ENCODE data around the gene MEF2A.

MEF2A gene

DNA sequence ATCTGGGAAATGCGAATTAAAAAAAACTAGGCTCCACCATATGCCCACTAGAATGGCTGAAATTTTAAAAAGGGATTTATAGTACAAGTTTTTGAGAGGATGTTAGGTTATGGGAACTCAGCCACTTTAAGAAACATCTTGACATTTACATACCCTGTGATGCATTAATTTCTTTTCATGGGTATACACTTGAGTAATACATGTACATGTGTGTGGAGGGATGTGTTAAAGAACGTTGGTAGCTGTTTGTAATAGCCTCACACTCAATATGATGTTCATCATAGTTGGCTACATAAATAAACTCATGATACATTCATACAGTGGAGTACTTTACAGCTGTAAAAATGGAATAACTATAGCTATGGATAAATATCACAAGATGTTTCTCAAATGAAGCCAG is 40.9 kb downstream of the MEF2A start:
- DNase-seq = no peak

DNA sequence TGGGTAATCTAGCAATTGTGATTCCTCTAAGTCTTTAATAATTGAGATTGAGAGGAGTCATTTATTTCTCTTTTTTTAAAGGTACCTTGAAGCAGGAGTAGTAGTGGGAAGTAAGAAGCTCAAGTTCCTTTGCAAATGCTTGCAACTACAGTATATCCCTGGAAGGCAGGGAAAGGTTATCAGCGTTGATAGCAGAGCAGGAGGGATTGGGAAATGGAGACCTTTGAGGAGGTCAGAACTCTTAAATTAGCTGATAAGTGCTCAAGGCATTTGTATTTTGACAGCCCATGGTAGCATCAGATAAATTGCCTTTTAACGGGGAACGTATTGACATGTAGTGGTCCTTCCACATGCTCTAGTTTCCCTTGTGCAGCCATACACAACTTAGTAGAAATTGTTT is 47.7 kb downstream of the MEF2A start:
- DNase-seq = no peak

DNA sequence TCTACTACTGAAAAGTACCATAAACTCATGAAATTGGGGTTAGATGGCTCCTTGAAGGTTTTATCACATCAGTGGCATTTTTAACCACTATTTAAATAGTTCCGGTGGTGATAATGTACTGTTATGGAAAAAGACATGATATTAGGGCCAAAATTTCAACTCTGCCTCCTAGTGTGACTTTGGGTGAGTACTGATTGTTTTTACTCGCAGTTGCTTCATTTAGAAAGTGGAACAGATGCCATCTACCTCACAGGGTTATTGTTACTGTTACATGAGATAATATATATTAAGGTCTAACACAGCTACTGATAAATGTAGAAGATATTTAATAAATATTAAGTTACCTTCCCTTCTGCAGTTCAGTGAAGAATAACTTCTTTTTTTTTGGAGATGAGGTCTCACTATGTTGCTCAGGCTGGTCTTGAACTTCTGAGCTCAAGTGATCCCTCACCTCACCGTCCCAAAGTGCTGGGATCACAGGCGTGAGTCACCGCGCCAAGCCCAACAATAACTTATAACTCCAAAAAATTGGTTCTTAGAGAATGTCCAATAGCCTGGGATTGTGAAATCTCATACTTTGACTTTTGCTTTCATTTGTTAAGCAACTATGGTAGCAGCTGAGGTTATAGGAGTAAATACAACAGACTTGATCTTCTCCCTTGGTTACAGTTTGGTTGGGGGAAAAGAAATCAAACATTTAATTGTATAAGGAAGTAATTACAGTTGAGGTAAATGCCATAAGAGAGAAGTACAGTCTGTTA is 48.3 kb downstream of the MEF2A start:
- no peak for DNase-seq

DNA sequence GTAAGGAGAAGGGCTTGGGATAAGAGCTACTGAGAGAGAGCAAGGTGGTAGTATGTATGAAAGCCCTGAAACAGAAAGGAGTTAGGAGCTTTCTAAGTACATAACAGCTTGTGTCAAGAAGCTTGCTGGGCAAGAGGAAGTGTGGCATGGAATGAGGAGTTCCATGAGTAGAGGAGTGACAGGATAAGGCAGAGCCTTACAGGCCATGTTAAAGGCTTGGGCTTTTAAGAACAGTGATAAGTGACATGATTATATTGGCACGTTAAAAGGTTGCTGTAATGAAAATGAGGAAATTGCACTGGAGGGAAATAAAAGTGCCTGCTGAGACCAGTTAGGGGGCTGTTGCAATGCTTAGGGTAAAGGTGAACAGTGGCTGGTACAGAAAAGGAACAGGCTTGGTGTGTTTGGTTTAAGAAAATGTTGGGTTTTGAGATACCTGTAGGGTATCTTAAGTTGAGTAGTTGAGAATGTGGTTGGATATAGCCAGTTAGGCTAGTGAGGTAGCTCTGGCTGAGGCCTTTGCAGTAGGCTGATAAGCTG is 49.0 kb downstream of the MEF2A start:
- no peak for DNase-seq

DNA sequence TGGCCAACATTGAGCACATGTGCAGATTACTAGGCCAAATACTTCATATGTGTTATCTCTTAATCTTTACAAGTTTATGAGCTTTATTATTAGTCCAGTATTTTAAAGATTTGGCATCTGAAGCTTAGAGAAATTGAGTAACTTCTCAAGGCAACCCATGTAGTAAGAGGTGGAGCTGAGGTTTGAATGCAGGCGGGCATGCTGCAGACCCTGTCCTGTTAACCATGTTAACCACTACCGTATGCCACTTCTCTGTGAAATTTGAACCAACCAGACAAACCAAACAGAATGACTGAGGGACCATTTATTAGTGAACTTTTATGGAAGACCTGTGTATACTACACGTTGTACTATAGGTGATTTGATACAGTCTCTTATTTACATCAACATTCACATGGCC is 49.7 kb downstream of the MEF2A start:
- no peak for DNase-seq

DNA sequence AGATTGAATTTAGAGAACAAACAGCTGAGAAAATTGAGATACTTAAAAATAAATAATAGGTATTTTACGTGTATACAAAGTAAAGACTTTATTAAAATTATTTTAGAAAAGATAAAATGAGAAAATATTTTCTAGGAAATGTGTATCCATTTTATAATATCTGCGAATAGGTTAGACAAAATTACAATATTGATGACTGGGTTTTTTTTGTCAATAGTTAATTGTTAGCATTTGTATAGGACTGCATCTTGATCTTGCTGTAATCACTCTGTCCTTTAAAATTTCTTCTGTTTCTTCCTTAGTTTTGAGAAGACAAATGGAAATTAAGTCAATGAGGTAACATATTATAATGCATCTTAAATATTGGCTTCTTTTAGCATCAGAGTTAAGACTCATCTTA is 50.3 kb downstream of the MEF2A start:
- DNase-seq = no peak

DNA sequence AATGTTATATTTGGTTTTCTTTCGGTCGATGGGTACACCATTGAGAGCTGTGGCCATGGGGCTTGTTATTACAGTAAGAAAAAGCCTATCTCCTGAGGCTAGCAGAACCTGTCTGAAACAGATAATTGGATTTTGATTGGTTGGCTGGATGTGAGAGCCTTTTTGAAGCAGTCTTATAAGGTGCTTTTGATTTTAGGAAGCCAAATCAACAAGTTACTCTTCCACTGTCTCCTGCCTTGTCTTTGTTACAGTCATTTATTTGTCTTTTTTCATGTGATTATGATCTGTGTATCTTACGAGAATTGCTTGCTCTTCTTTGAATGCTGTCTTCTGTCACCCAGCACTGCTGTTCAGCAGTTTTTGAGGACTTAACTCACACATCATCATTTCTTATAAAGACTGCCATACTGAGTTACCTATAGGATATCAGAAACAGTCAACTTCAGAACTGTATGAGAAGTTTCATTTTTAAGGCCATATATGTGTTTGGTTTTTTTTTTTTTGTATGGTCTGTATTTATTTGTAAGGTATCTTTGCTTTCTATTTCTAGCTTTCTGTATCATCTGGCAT is 51.1 kb downstream of the MEF2A start:
- no peak for DNase-seq

DNA sequence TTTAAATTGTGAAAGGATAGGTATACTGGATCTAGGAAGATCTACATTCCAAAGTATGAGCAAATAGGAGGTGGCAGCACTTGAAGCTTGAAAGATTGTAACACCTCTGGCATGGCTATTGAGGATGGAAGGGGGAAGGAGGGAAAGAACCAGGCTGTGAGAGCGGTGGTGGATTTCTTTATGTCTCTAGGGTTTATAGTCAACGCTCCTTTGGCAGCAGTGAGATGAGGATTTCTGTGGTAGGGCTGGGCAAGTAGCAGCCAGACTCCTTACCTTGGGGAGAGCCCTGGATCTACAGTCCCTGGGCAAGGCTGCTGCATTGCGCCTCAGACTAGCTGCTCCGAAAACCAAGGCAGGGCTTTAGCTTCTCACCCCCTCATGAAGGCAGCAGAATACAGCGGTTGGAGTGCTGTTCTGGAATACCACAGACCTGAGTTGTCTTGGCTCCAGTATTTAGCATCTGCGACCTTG is 53.2 kb downstream of the MEF2A start:
- no peak for DNase-seq

DNA sequence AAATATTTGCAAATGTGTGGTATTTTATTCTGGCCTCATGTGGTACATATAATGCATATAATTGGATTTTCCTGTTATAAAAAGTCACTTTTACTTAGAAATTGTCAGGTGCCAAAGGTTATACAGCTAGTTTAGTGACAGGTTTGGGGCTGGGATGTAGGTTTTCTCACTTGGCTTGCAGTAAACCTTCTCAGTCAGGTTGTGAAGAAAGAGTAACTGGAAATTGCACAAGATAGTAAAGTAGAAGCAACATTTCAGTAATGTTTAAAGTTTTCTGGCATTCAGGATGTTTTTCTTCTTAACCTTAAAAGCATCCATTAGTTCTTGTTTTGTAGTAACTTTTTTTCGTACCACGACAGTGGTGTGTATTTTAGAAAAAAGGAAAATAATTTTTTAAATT is 53.9 kb downstream of the MEF2A start:
- DNase-seq = no peak

DNA sequence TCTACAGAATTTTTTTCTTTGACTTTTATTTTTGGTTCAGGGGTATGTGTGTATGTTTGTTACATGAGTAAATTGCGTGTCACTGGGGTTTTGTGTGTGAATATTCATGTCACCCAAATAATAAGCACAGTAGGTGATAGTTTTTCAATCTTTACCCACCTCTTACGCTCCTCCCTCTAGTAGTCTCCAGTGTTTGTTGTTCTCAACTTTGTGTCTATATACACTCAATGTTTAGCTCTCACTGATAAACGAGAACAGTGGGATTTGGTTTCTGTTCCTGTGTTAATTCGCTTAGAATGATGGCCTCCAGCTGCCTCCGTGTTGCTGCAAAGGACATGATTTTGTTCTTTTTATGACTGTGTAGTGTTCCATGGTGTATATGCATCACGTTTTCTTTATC is 54.4 kb downstream of the MEF2A start:
- no peak for DNase-seq

DNA sequence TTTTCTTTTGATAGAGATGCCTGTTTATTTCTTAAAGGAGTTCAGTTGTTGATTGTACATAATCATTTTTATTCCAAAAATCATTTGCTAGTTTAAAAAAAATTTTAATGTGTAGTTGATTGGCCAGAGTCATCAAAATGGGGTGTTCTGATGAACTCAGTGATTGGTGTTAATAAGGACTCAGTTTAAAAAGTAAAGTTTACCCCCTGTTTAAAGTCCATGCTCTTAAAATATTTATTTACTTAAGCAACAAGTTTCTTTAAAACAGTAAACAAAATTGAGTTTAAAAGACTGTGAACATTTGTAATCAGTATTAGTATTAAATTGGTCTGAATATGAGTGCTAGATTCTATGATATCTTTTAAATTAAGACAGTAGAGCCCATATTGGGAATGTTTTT is 56.0 kb downstream of the MEF2A start:
- no peak for DNase-seq

DNA sequence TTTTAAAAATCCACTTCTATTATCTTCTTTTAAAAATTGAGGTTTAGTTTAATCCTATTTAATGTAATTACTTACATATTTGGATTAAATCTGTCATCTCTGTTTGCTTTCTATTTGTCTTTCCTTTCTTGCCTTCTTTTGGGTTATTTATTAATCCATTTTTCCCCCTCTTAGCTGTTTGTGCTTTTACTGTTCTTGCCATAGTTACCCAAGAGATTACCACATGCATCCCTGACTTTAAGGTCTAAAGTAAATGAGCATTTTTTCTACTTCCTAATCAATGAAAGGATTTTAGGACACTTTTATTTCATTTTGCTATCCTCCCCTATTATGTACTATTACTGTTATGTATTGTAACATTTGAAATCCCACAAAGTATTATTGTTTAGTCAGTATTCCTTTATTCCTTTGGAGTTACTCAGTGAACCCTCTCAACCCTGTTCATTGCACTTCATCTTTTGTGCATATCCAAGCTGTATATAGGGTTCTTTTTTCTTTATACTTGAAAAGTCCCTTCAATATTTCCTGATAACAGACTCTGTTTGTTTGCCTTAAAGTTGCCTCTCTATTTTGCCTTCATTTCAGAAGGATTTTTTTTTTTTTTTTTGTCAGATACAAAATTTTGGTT is 62.7 kb downstream of the MEF2A start:
- DNase-seq = no peak

DNA sequence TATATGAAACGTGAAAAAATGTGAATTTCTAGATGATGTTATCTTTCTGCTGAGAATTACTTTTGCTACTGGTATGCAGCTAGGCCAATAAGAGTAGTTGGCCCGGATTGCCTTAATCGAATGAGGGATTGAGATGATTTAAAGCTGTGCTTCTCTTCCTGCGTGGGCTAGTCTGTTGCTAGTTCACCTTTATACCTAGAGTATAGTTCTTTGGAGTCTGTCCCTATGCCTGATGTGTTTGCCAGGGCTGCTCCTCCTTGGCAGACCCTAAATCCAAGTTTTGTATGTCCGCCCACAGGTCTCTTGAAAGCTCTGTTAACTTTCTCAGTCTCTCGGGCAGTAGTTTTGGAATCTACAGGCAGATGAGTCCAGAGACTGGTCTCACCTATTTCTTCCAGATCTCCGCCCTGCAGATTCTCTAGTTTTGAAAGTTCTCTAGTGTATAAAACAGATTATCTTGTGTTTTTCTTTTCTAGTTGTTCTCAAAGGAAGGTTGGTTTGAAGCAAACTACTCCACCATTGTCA is 64.9 kb downstream of the MEF2A start:
- no peak for DNase-seq

DNA sequence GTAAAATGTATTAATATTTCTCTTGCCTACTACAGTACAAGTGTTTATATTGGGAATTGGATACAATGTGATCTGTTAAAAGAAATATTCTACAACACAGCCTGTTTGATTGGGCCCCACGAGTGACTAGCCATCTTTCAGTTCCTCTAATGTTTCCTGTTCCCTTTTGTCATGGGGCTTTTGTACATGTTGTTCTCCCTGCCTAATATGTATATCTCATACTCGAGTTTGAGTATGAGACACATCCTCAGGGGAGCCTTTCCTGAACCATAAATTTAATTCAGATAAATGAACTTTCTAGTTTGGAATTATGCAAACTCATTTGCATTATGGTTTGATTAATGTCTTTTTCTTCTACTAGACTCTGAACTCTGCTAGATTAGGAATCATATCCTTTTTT is 65.5 kb downstream of the MEF2A start:
- no peak for DNase-seq

DNA sequence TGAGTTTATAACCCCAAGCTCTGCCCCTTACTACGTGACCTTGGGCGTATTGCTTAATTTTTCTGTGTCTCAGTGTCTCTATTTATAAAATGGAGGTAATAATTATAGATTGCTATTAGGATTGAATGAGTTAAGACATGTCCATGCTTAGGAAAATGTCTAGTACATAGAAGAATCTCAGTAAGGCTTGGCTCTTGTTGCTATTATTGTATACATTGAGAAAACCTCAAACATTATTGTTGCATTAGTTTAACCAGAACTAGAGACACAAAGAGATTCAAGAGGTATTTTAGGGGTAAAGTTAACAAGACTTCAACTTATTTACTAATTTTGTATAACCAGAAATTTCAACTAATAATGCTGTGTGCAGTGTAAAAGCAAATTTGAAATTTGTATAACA is 66.7 kb downstream of the MEF2A start:
- DNase-seq = no peak

DNA sequence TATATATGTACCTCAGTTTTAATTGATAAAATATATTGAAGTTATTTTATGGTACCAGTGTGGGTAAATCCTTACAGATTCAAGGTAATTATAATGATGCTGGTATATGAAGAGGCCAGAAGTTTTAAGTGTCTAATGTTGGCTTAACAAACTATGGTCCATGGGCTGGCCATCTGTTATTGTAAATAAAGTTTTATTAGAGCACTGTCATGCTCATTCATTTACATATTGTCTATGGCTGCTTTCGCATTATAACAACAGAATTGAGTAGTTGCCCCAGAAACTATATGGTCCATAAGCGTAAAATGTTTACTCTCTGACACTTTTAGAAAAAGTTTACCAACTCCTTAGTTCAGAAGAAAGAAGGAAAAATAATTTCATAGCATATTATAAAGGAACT is 67.9 kb downstream of the MEF2A start:
- no peak for DNase-seq

DNA sequence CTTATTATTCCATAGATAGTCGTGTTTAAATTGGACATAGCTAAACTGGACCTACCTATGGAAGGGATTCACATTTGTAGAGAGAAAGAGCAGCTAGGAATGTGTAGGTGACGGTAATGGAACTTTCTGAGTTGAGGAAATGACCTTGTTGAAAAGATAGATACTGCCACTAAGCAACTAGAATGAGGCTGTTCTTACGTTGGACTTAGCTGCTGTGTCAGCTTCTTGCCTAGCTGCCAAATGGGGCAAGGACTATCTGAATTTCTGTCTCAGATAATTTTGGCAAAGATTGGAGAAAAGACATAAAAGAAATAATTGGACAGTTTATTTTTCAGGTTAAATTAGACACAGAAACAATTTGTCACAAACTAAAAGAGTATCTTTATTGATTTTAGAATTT is 68.8 kb downstream of the MEF2A start:
- DNase-seq = no peak

DNA sequence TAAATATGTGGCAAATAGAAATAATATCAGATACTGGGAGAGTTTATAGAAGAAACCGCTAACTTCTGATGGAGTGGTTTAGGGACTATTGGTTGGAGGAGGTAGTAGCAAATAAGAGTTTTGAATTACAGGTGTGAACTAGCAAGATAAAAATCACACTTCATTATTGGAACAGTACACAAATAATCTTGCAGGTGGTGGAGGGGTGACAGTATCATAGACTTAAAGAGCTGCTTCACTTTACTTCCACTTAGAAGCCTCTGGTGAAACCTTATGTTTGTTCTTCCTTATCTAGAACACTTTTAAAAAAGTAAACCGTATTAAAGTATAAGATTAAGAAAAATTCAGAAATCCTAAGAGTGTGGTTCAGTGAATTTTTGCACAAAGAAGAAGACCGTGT is 69.4 kb downstream of the MEF2A start:
- DNase-seq = no peak

DNA sequence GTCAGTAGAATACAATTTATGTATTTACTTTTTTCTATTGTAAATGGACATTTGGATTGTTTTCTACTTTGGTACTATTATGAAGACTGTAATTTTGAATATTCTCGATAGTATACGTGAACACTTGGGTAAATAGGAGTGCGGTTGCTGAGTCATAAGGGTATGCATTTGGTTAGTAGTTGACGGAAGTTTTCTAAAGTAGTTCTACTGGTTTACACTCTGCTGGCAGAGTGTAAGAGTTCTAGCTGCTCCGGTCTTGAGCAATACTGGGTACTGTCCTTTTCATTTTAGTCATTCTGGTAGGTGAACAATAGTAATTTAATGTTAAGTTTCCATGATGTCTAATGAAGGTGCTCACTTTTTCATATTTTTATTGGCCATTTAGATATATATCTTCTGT is 70.0 kb downstream of the MEF2A start:
- no peak for DNase-seq

DNA sequence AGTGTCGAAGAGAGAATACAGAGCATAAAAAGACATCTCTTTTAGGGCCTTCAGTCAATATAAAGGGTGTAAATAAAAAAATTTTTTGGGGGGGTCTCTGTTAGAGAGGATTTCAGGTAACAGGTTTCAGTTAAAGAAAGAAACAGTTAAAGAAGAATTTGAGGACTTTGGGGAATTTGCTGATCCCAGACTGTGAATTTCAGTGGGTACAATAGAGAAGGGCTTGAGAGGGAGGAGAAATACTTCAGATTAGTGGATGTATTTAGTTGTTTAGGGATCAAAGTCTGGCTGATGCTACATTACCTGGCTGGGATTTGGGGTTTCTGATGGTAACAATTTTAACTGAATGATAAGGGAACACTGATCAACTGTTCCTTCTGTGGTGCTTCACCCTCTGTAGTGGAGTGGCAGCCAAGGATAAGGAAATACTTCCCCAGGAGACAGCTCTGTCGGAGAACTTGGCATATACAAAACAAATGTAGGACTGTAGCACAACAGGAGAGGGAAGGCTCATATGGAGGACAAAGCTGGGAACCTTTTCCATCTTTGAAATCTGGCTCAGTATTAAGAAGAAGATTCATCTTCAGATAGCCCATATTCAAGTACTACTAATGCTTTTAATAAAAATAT is 79.2 kb downstream of the MEF2A start:
- no peak for DNase-seq

DNA sequence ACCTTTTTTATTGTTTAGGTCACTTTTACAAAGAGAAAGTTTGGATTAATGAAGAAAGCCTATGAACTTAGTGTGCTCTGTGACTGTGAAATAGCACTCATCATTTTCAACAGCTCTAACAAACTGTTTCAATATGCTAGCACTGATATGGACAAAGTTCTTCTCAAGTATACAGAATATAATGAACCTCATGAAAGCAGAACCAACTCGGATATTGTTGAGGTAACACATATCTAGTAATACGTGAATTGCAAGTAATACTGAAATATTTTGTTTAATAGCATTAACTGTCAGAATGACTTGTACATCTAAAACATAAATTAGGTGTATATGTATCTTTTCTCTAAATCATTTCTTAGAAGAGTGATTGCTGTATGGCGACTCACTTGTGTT is 79.8 kb downstream of the MEF2A start:
- DNase-seq = no peak

DNA sequence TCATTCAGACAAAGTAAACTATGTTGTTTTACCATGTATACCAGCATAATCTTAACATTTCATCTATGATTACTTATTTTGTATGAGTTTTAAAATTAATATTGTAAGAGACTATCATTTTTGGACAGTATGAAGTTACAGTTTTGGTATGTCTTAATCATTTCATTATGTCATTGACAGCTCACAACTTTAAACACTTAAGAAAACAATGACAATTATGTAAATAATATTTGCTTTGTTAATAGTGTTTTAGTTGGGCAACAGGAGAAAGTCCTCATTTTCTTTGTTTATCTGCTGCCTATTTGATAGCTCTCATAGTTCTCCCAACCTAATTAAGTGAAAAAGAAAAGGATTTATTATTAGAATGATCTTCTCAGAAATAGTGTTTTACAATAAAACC is 80.2 kb downstream of the MEF2A start:
- DNase-seq = no peak

DNA sequence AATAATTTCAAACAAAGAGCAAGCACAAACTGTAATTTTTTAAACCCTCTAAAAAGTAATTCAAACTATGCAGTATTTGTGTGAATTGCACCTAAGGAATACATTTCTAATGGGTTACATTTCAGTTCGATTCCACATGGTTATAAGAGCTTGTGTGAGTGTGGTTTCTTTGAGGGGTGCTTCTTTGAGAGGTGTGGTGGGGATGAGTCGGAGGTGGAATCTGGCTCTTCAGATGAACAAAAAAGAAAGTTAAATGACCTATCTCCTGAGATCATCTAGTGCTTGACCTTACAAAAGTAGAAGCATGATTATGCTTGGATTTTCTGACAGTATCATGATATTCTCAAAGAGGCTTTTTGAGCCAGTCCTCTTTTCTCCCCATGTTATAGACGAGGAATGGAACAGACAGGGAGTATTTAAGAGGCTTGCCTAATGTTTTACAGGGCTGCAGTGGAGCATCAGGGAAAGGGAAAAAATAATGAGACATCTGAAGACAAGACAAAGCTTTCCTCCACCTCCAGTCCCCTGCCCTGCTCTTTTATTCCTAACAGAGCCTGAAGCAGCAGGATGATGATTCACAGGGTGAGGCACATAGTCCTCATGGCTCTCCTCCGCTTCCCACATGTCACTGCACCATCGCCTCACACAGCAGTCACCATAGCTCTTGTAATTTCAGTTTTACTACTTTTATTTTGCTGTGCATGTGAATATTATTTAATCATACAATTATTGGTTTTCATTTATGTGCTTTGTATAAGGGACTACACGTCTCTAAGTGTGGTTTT is 85.4 kb downstream of the MEF2A start:
- DNase-seq = no peak

All from effector CD4-positive, alpha-beta T cell (primary cell).